AG04450 (cell line): Measurements from ENCODE around the gene NF2. TPM values are rescaled to one million over a fixed set of nuclear protein-coding genes. Genes with fewer than 3 reads are reported as not detected.
"Not testable (repeated sequence)": the region's sequence is repeated elsewhere in the genome, so short reads cannot be mapped to it uniquely, and the experiment has no call there.

Experiments
- CTCF ChIA-PET: fragments of 300-600, 350-600 bp; formaldehyde crosslinking; extraction: SDS; loops from one replicate; lab custom pipeline; 2022; ENCODE audit warnings: antibody characterized with exemption, inconsistent platforms; lab: Charles Lee
- POLR2A ChIA-PET: fragments of 350-600 bp; formaldehyde crosslinking; extraction: SDS; loops from one replicate; lab custom pipeline; 2021; ENCODE audit warnings: antibody characterized with exemption, inconsistent platforms; lab: Yijun Ruan, JAX
- DNase-seq: peaks from one replicate; pipeline ENCODE4 v3.0.0-alpha.2; 2011; ENCODE audit warnings: low read depth, low spot score
- H3K27ac ChIP-seq: one replicate; pipeline ENCODE4 v1.5.1; 2012; ENCODE audit warnings: low read depth, low read length, control low read depth
- H3K27me3 ChIP-seq: one replicate; pipeline ENCODE4 v1.6.0; 2012; ENCODE audit warnings: low read length; ENCODE audit not compliant: control insufficient read depth, insufficient read depth
- H3K4me3 ChIP-seq: 2 replicates; pipeline ENCODE4 v1.5.1; 2011; ENCODE audit warnings: mild to moderate bottlenecking, low read depth, low read length, control low read depth
- H3K9me3 ChIP-seq: 2 replicates; pipeline ENCODE4 v1.5.1; 2012; ENCODE audit warnings: low read length; ENCODE audit not compliant: control insufficient read depth, insufficient read depth
- CTCF ChIP-seq: IDR thresholded peaks from 2 replicates; pipeline ENCODE4 v1.5.1; 2011; ENCODE audit warnings: low read depth, low read length, control low read depth, inconsistent platforms
- polyA plus RNA-seq: library from polyadenylated mRNA; depleted of rRNA; stranded (reverse); fragments of >200 nt; gene quantifications from 2 replicates; pipeline ENCODE4 v1.2.3, GENCODE V29; 2011

Gene NF2
- polyA plus RNA-seq, 1 experiment: 57.6 TPM

DNA sequence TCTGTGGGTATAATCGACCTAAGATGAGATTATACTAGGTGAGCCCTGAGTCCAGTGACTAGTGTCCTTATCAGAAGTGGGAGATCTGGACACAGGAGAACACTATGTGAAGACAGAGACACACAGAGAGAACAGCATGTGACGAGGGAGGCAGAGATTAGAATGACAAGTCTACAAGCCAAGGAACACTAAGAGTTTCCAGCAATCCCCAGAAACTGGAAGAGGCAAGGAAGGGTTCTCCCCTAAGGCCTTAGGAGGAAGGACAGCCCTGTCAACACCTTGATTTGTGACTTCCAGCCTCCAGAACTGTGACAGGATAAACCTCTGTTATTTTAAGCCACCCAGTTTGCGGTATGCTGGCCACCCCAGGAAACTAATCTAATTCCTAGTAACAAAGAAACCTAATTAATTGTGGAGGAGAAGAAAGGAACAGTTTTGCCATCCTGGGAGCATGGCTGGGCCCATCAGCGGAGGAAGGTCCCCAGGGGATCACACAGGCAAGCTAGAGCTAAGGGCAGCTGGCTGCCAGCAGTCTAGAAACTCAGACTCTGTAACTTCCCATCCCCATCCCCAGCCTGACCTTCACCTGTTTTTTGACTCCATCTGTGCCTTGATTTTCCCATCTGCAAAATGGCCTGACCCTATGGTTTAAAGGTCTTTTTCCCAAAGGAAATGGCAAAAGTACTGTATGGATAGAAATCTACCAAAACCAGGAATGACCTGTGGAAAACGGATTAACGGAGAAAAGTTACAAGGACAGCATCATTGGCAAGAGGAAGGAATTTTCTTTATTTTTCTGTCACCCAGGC, 39.6 kb upstream of the NF2 start:
- no peak for TF ChIP-seq CTCF
- H3K27me3 ChIP-seq: no peaks in the 10 kb centered on the region
- CTCF ChIA-PET: interaction anchor here (0.6 kb wide), 1 partner anchor 28 kb away, joined by 3 read pairs; no protein-coding TSS in a partner anchor
- H3K9me3 ChIP-seq: no peaks in the 10 kb centered on the region
- H3K4me3 ChIP-seq: no peak overlapping the region
- no peak overlapping the region for H3K27ac ChIP-seq
- no peak for DNase-seq
- POLR2A ChIA-PET: no interaction called here

GRCh38 chr22:29566513-29566912, 36.9 kb upstream of the NF2 start:
- H3K27ac ChIP-seq, H3K9me3 ChIP-seq, DNase-seq, POLR2A ChIA-PET, H3K4me3 ChIP-seq, H3K27me3 ChIP-seq: not testable (repeated sequence)
- CTCF ChIA-PET: interaction anchor here (1.2 to 1.9 kb wide), 3 partner anchors 12 to 24 kb away, joined by 3 to 4 read pairs (median 3); partner anchors contain the start of gene THOC5

GRCh38 chr22:29567338-29567737, 36.1 kb upstream of the NF2 start:
- Histone ChIP-seq H3K4me3 (no peak overlapping the region), H3K27me3 (no peaks in the 10 kb centered on the region), H3K9me3 (no peaks in the 10 kb centered on the region), H3K27ac (no peak overlapping the region)
- no peak for DNase-seq
- ChIA-PET POLR2A (interaction anchor here (1.2 kb wide), 1 partner anchor 57 kb away, joined by 3 read pairs; no protein-coding TSS in a partner anchor), CTCF (interaction anchor here (1.2 to 1.9 kb wide), 3 partner anchors 13 to 23 kb away, joined by 3 to 4 read pairs (median 3); partner anchors contain the start of gene THOC5)
- TF ChIP-seq CTCF: no peak

- Histone ChIP-seq H3K4me3 (no peak overlapping the region), H3K9me3 (no peaks in the 10 kb centered on the region), H3K27me3 (no peaks in the 10 kb centered on the region), H3K27ac (no peak overlapping the region)
- ChIA-PET CTCF (no interaction called here), POLR2A (no interaction called here)
- DNase-seq: no peak
- TF ChIP-seq CTCF: no peak
These were observed 34.3 kb upstream of the NF2 start for GRCh38 chr22:29569011-29569678.

GRCh38 chr22:29570456-29570855, 33.0 kb upstream of the NF2 start:
- H3K4me3 ChIP-seq: no peak overlapping the region
- H3K9me3 ChIP-seq: no peaks in the 10 kb centered on the region
- no peaks in the 10 kb centered on the region for H3K27me3 ChIP-seq
- POLR2A ChIA-PET: no interaction called here
- no peak for DNase-seq
- CTCF ChIA-PET: interaction anchor here (1.4 kb wide), 1 partner anchor 17 kb away, joined by 4 read pairs; the partner anchor contains the start of gene THOC5
- no peak overlapping the region for H3K27ac ChIP-seq
- no peak for TF ChIP-seq CTCF
